MM.1S (cell line): ENCODE measurements around the gene KIRREL3.

Source experiments
- DNase-seq: peaks from one replicate; pipeline ENCODE4 v3.0.0-alpha.2; 2015
- H2AFZ ChIP-seq: fragments of 300-600 bp; sonication (generic); 2 replicates; pipeline ENCODE4 v1.6.0; 2016; ENCODE audit warnings: antibody characterized with exemption, low read length
- H3F3A ChIP-seq: fragments of 300-600 bp; sonication (generic); 2 replicates; pipeline ENCODE4 v1.6.1; 2016; ENCODE audit warnings: mild to moderate bottlenecking, antibody characterized with exemption, low read length, moderate library complexity, mixed read lengths; ENCODE audit not compliant: insufficient read depth
- H3K27ac ChIP-seq: fragments of 300-600 bp; sonication (generic); 2 replicates; pipeline ENCODE4 v1.5.1; 2016; ENCODE audit warnings: mild to moderate bottlenecking, low read length
- H3K27me3 ChIP-seq: fragments of 300-600 bp; sonication (generic); replicated peaks from 2 replicates; pipeline ENCODE4 v1.6.0; 2016; ENCODE audit warnings: low read length; ENCODE audit not compliant: insufficient read depth
- H3K36me3 ChIP-seq: fragments of 300-600 bp; sonication (generic); replicated peaks from 2 replicates; pipeline ENCODE4 v1.6.1; 2016; ENCODE audit warnings: mild to moderate bottlenecking, low read length, mixed read lengths; ENCODE audit not compliant: insufficient read depth
- H3K4me1 ChIP-seq: fragments of 300-600 bp; sonication (generic); 2 replicates; pipeline ENCODE4 v1.6.1; 2016; ENCODE audit warnings: low read length, mixed read lengths
- H3K4me2 ChIP-seq: fragments of 300-600 bp; sonication (generic); 2 replicates; pipeline ENCODE4 v1.6.0; 2016; ENCODE audit warnings: low read depth, low read length
- H3K4me3 ChIP-seq: fragments of 300-600 bp; sonication (generic); 2 replicates; pipeline ENCODE4 v1.5.1; 2016; ENCODE audit warnings: low read length, mixed read lengths
- H3K79me2 ChIP-seq: fragments of 300-600 bp; sonication (generic); 2 replicates; pipeline ENCODE4 v1.6.1; 2016; ENCODE audit warnings: mixed run types, low read length, mixed read lengths
- H3K9ac ChIP-seq: fragments of 300-600 bp; sonication (generic); 2 replicates; pipeline ENCODE4 v1.6.1; 2016; ENCODE audit warnings: low read length, mixed read lengths
- H3K9me2 ChIP-seq: fragments of 300-600 bp; sonication (generic); replicated peaks from 2 replicates; pipeline ENCODE4 v1.6.1; 2016; ENCODE audit warnings: mild to moderate bottlenecking, low read length, mixed read lengths; ENCODE audit not compliant: insufficient read depth
- H3K9me3 ChIP-seq: fragments of 300-600 bp; sonication (generic); replicated peaks from 2 replicates; pipeline ENCODE4 v1.6.1; 2016; ENCODE audit warnings: mild to moderate bottlenecking, low read length, mixed read lengths; ENCODE audit not compliant: insufficient read depth
- H4K20me1 ChIP-seq: fragments of 300-600 bp; sonication (generic); 2 replicates; pipeline ENCODE4 v1.6.1; 2016; ENCODE audit warnings: mild to moderate bottlenecking, low read length, moderate library complexity, mixed read lengths; ENCODE audit not compliant: insufficient read depth
- CTCF ChIP-seq: fragments of 300-600 bp; sonication (generic); IDR thresholded peaks from 2 replicates; pipeline ENCODE4 v1.5.1; 2016; ENCODE audit warnings: antibody characterized with exemption, low read length, mixed read lengths
- EZH2 ChIP-seq: fragments of 300-600 bp; sonication (generic); optimal IDR thresholded peaks from 2 replicates; pipeline ENCODE3; 2017; ENCODE audit warnings: low read depth, mild to moderate bottlenecking, antibody characterized with exemption, low read length, mixed read lengths
- EZH2phosphoT487 ChIP-seq: fragments of 300-600 bp; sonication (generic); IDR thresholded peaks from 2 replicates; pipeline ENCODE4 v1.6.1; 2018; ENCODE audit warnings: antibody characterized with exemption, low read length

KIRREL3 gene

GRCh38 chr11:127028648-127029047, 28.1 kb upstream of the KIRREL3 start:
- Histone ChIP-seq H4K20me1 (no peaks in the 10 kb centered on the region), H3K27ac (no peak overlapping the region), H3K9me2 (no peaks in the 10 kb centered on the region), H3K27me3 (no peaks in the 10 kb centered on the region), H3K79me2 (no peaks in the 10 kb centered on the region), H3K4me3 (no peak overlapping the region), H3K4me1 (no peaks in the 10 kb centered on the region), H3K9ac (no peak overlapping the region), H3K9me3 (no peaks in the 10 kb centered on the region), H3F3A (no peaks in the 10 kb centered on the region), H3K4me2 (no peak overlapping the region), H3K36me3 (no peaks in the 10 kb centered on the region), H2AFZ (no peak overlapping the region)
- no peak for DNase-seq
- TF ChIP-seq EZH2 (no peak), EZH2phosphoT487 (no peak), CTCF (no peak)

- TF ChIP-seq CTCF: no peak
- no peak for TF ChIP-seq EZH2
- TF ChIP-seq EZH2phosphoT487: no peak
- Histone ChIP-seq H3K4me1 (no peaks in the 10 kb centered on the region), H3K9me2 (no peaks in the 10 kb centered on the region), H3K36me3 (no peaks in the 10 kb centered on the region), H3K79me2 (no peaks in the 10 kb centered on the region), H3K9me3 (no peaks in the 10 kb centered on the region), H3K4me2 (no peak overlapping the region), H3K9ac (no peak overlapping the region), H3K27ac (no peak overlapping the region), H3K4me3 (no peak overlapping the region), H4K20me1 (no peaks in the 10 kb centered on the region), H3K27me3 (no peaks in the 10 kb centered on the region), H2AFZ (no peak overlapping the region), H3F3A (no peaks in the 10 kb centered on the region)
- DNase-seq: no peak
These were observed 27.2 kb upstream of the KIRREL3 start for GRCh38 chr11:127027789-127028188.

GRCh38 chr11:127027000-127027399, 26.4 kb upstream of the KIRREL3 start:
- H3K4me1 ChIP-seq: no peaks in the 10 kb centered on the region
- H3K9me2 ChIP-seq: no peaks in the 10 kb centered on the region
- H3K79me2 ChIP-seq: no peaks in the 10 kb centered on the region
- TF ChIP-seq CTCF (no peak), EZH2 (no peak), EZH2phosphoT487 (no peak)
- H3K9me3 ChIP-seq: no peaks in the 10 kb centered on the region
- H3K9ac ChIP-seq: no peak overlapping the region
- H3F3A ChIP-seq: no peaks in the 10 kb centered on the region
- H3K36me3 ChIP-seq: no peaks in the 10 kb centered on the region
- no peaks in the 10 kb centered on the region for H3K27me3 ChIP-seq
- no peak for DNase-seq
- H3K4me2 ChIP-seq: no peak overlapping the region
- H3K4me3 ChIP-seq: no peak overlapping the region
- H2AFZ ChIP-seq: no peak overlapping the region
- no peaks in the 10 kb centered on the region for H4K20me1 ChIP-seq
- H3K27ac ChIP-seq: no peak overlapping the region
